Right hindlimb (tissue), 1 donor: ENCODE results near the gene SPATA20.

Experiments used
- DNase-seq: peaks from one replicate; pipeline ENCODE4 v3.0.0-alpha.2; 2018

SPATA20 gene

GRCh38 chr17:50581316-50581715 lies 34.3 kb downstream of the SPATA20 start:
- DNase-seq, result no peak

DNA sequence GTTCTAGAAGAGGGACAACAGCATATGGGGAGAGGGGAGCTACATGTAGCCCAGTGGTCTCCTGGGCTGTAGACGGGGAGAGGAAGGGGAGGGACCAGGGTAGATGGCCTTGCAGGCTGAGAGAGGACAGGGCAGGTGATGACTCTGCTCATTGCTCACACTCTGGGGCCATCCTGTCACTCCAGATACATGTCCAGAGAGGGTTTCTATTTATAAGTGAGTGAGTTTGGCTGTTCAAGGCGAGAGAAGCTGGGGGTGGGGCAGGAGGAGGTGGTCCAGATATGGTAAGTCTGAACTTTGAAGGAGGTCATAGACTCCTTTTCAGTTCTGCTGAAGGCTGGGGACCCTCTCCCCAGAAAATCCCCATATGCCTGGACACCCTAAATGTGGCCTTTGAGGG lies 35.8 kb downstream of the SPATA20 start:
- DNase-seq, result no peak

GRCh38 chr17:50583641-50584040 lies 36.7 kb downstream of the SPATA20 start:
- no peak for DNase-seq

GRCh38 chr17:50584116-50584515 lies 37.1 kb downstream of the SPATA20 start:
- DNase-seq, result no peak

GRCh38 chr17:50584749-50585148 lies 37.8 kb downstream of the SPATA20 start:
- no peak for DNase-seq

GRCh38 chr17:50585346-50585745 lies 38.4 kb downstream of the SPATA20 start:
- no peak for DNase-seq

- no peak for DNase-seq
Measured at GRCh38 chr17:50585891-50586290, 38.9 kb downstream of the SPATA20 start.

- DNase-seq, result no peak
Measured at GRCh38 chr17:50586421-50587247, 39.7 kb downstream of the SPATA20 start.

GRCh38 chr17:50587571-50587970 lies 40.6 kb downstream of the SPATA20 start:
- DNase-seq, result no peak

DNA sequence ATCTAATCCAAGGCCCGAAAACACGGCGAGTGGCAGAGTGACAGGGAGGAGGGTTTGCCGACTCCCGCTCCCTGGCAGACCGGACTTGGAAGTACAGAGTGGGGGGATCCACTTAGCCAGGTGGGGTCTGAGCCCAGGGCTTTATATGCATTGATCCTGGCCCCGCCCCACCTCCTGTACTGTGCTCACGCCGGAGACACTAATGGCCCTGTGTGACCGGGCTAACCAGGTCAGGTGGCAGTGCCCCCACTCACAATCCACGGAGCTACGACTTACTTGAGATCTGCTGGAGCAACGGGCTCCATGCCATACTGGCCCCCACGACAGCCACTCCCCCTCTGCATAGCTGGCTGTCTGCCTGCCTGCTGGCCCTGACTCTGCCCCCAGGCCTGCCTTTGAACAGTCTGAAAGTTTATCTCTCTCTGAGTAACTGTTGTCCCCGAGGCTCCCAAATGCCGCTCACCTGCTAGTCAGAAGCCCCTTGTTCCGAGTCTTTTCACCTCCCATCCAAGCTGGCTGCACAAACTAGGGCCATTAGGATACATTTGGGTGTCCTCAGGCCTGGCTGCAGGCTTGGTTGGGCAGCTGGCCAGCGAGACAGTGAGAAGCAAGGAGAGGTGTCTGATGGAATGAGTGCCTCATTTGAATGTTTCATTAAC lies 41.5 kb downstream of the SPATA20 start:
- no peak for DNase-seq

- DNase-seq, result no peak
Measured at GRCh38 chr17:50589095-50589705, 42.2 kb downstream of the SPATA20 start.

GRCh38 chr17:50590946-50591737 lies 44.2 kb downstream of the SPATA20 start:
- DNase-seq, result no peak

GRCh38 chr17:50593321-50593720 lies 46.3 kb downstream of the SPATA20 start:
- DNase-seq, result peak; percentile 61

DNA sequence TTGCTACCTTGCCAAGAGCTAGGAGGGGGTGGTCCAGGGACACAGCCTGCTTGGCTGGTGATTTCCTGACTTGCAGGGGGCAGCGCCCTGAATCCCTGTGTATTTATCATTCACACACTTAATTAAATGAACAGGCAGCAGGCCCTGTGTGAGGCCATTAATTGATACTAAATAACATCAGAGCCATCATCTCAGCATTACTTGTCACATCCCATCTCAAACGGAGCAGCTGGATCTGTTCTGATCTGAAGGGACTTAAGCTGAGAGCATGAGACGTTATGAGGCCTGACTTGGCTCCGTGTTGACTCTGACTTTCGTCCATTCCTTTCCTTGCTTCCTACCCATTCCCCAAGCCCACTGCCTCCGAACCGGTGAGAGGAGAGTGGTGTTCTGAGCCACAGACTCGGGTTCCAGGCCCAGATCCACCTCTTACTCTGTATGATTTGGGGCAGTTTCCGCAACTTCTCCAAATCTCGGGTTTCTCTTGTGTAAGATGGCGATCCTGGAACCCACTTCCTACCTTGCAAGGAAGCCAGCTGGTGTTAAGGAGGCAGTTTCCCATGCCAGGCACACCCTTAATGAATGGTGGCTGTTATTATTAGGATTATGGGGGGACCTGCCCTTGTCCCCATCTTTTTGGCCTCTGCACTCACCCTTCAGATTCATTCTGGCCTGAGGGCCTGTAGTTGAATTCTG lies 47.3 kb downstream of the SPATA20 start:
- DNase-seq, result no peak

DNA sequence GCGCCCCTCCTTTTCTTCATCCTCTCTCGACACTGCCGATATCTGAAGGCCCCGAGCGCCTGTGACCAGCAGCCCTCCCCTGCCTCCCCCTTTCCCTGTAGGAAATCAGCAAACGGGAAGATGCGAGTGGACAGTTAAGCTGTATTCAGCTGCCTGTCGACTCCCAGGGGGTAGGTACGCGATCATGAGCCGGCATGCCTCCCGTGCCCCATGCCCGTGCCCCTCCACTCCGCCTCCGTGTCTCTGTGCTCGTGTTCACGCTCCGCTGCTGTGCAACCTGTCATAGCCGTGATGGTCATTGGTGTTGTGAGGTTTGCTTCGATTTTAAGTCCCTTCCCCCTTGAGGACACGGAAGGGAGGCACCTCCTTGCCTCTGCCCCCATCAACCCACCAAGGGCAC lies 47.9 kb downstream of the SPATA20 start:
- DNase-seq, result no peak

- DNase-seq, result no peak
Measured at GRCh38 chr17:50596191-50597037, 49.4 kb downstream of the SPATA20 start.

DNA sequence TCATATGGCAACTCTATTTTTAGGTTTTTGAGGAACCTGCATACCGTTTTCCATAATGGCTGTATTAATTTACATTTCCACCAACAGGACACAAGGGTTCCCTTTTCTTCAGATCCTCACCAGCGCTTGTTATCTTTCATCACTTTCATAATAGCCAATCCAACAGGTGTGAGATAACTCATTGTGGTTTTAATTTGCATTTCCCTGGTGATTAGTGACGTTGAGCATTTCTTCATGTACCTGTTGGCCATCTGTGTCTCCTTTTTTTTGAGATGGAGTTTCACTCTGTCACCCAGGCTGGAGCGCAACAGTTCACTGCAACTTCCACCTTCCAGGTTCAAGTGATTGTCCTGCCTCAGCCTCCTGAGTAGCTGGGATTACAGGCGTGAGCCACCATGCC lies 51.5 kb downstream of the SPATA20 start:
- no peak for DNase-seq

GRCh38 chr17:50599606-50600005 lies 52.6 kb downstream of the SPATA20 start:
- no peak for DNase-seq

DNA sequence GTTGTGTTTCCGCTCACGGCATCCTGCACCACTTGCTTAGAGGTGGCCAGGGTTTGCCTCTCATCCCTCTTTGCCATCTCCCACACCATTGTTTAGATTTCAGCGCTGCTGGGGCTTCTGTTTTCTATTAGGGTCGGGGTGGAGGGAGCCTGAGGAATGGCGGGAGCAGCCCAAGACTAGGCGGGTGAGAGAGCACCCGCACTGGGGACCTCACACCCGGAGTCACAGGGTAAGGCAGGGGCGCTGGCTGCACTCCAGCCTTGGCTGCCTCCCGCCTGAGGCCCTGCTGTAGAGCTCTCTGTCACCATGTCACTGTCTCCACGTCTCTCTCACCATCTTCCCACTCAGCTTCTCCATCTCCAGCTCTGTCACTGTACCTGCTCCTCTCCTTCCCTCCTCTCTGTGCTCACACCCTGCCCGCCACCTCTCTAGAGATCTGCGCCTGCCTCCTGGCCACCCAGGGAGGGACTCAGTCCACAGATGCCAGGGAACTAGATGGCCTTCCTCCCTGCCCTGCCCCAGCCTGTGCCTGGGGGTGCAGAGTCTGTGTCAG lies 54.9 kb downstream of the SPATA20 start:
- DNase-seq, result no peak

GRCh38 chr17:50602836-50603235 lies 55.9 kb downstream of the SPATA20 start:
- DNase-seq, result no peak

DNA sequence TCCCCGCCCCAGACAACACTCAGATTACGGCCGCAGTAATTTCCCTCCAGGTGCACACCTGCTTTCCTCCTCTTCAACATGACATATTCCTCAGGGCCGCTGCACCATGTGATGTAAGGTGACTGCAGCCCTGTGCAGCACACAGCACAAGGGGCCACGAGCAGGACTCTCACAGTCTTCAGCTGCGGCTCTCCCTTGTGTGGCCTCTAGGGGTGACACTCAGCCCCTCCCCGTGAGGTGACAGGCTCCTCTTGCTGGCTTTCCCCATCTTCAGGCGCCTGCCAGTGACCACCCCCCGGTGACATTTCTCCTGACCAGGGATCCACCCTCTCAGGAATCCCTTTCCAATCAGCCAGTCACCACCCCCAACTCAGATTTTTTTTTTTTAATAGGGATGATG lies 56.4 kb downstream of the SPATA20 start:
- DNase-seq, result no peak
